Left hindlimb (tissue), 1 donor: ENCODE results near the gene PARP14.

Experiments
- DNase-seq: peaks from one replicate; pipeline ENCODE4 v3.0.0-alpha.2; 2018

PARP14 gene

DNA sequence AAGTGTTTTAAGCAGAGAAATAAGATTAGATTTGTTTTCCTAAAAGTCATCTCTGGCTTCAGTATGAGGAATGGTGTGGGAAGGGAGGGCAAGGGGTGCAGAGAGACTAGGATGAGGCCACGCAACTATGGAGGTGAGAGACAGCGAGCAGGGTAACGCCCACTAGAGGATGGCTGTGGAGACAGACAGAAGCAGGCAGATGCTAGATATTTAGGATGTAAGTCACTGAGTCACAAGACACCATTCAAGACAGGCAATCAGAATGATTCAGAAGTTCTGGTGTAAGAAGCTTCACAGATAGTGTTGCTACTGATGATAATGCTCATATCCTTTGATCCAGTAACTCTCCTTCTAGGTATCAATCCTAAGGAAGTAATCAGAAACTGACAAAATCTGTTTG is 93.9 kb downstream of the PARP14 start:
- no peak for DNase-seq

DNA sequence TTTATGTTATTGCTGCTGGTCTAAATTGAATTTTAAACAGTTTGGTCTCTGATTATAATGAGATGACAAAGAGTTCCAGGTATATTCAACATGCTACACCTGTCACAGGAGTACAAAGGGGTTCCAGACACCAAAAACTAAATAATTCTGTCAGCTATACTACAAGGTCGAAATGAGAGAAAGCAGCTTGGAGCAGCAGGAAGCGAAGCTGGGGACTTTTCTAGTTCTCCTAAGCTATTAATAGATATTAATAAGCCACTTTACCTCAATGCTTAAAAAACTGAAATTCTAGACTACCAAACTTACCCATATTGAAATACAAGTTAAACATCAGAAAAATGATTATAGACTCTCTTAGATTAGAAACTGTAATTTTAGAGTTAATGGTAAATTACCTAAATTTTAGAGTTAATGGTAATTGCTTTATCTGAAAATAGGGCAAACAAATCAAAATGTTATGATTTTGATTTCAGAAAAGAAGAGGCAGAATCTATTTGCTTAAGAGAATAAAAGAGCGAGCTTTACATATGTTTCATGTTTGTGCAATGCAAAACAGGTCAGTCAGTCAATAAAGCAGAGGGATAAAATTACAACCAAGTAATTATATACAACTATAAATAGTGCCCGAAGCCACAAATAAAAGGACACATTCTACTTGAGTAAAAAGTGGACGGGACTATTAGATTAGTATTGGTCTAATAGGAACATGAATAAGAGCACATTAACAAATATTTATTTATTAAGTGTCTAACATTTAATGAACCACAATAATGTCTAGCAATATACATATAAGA is 96.2 kb downstream of the PARP14 start:
- DNase-seq = no peak

DNA sequence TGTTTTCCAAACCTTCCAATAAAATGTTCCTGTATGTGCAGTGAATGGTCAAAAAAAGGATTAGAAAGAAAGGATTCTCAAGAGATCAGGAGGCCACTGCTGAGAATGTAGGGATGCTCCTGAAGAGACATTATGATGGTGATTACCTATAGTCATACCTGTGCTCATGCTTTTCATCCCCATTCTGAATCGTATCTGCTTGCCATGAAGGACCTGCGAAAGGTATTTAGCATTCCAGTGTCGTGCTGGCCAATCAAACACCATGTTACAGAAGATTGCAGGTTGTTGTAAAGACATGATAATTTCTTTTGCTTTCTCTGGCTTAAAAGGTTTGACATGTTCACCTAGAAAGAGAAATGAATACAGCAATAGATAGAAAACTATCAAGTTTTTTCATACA is 96.9 kb downstream of the PARP14 start:
- DNase-seq = no peak
